HepG2 (cell line): Measurements from ENCODE around the gene TCF19. TPM values are rescaled to one million over a fixed set of nuclear protein-coding genes. Genes with fewer than 3 reads are reported as not detected.
A peak's percentile ranks its signal among the peaks of the same experiment; 100 is the strongest.

Experiments
- ETS1 ChIP-seq: sonication (generic); formaldehyde crosslinking; IDR thresholded peaks from 2 replicates; pipeline ENCODE4 v1.4.0; 2020; ENCODE audit warnings: missing genetic modification reagents
- LCORL ChIP-seq, 2 experiments: fragments of 450-650 bp in 1 of 2; sonication (generic) in 1 of 2; formaldehyde crosslinking in 1 of 2; IDR thresholded peaks; 2 replicates each; pipeline versions ENCODE4 v1.5.0 to v1.6.1; 2017 to 2020; ENCODE audit warnings: antibody characterized with exemption in 1 of 2, missing genetic modification reagents in 1 of 2
- MXD4 ChIP-seq: IDR thresholded peaks from 2 replicates; pipeline ENCODE4 v1.6.1; 2016; ENCODE audit warnings: mild to moderate bottlenecking, missing biosample characterization, missing genetic modification reagents
- NPAS2 ChIP-seq: sonication (generic); formaldehyde crosslinking; IDR thresholded peaks from 2 replicates; pipeline ENCODE4 v1.8.0; 2022; ENCODE audit warnings: mild to moderate bottlenecking, missing genetic modification reagents, borderline replicate concordance
- PRDM4 ChIP-seq: sonication (generic); formaldehyde crosslinking; IDR thresholded peaks from 2 replicates; pipeline ENCODE4 v1.9.0; 2021; ENCODE audit warnings: missing genetic modification reagents, borderline replicate concordance
- SALL1 ChIP-seq: sonication (generic); formaldehyde crosslinking; IDR thresholded peaks from 2 replicates; pipeline ENCODE4 v1.8.0; 2022; ENCODE audit warnings: mild to moderate bottlenecking, missing genetic modification reagents
- SIX1 ChIP-seq: sonication (generic); formaldehyde crosslinking; IDR thresholded peaks from 2 replicates; pipeline ENCODE4 v1.4.0; 2020; ENCODE audit warnings: missing genetic modification reagents, borderline replicate concordance
- TBX2 ChIP-seq: sonication (generic); formaldehyde crosslinking; IDR thresholded peaks from 2 replicates; pipeline ENCODE4 v1.5.0; 2020; ENCODE audit warnings: missing genetic modification reagents, mild to moderate bottlenecking, borderline replicate concordance
- ZBTB1 ChIP-seq: sonication (generic); formaldehyde crosslinking; IDR thresholded peaks from 2 replicates; pipeline ENCODE4 v1.4.0; 2020; ENCODE audit warnings: missing genetic modification reagents, borderline replicate concordance
- ZBTB43 ChIP-seq: sonication (generic); formaldehyde crosslinking; conservative IDR thresholded peaks from 2 replicates; pipeline ENCODE4 v1.4.0; 2020; ENCODE audit warnings: missing genetic modification reagents
- ZGPAT ChIP-seq: IDR thresholded peaks from 2 replicates; pipeline ENCODE4 v1.6.1; 2016; ENCODE audit warnings: mild to moderate bottlenecking
- ZKSCAN1 ChIP-seq: fragments of 150-350 bp; IDR thresholded peaks from 2 replicates; pipeline ENCODE4 v1.6.1; 2014; ENCODE audit warnings: low read length
- ZNF275 ChIP-seq: sonication (generic); formaldehyde crosslinking; IDR thresholded peaks from 2 replicates; pipeline ENCODE4 v1.8.0; 2022; ENCODE audit warnings: missing genetic modification reagents, mild to moderate bottlenecking, inconsistent platforms, borderline replicate concordance
- ZNF580 ChIP-seq: IDR thresholded peaks from 2 replicates; pipeline ENCODE4 v1.6.1; 2016; ENCODE audit warnings: low read depth, borderline replicate concordance
- ZNF784 ChIP-seq: sonication (generic); formaldehyde crosslinking; IDR thresholded peaks from 2 replicates; pipeline ENCODE4 v1.5.1; 2020; ENCODE audit warnings: missing genetic modification reagents, mild to moderate bottlenecking, borderline replicate concordance
- ZNF788 ChIP-seq: sonication (generic); formaldehyde crosslinking; IDR thresholded peaks from 2 replicates; pipeline ENCODE4 v1.5.0; 2020; ENCODE audit warnings: mild to moderate bottlenecking, missing genetic modification reagents, borderline replicate concordance
- ZSCAN5A ChIP-seq: sonication (generic); formaldehyde crosslinking; IDR thresholded peaks from 2 replicates; pipeline ENCODE4 v1.8.0; 2022; ENCODE audit warnings: mild to moderate bottlenecking, missing genetic modification reagents, borderline replicate concordance
- polyA plus RNA-seq, 8 experiments: library from polyadenylated mRNA; depleted of rRNA in 3 of 8; stranded (reverse) in 7 of 8; unstranded in 1 of 8; fragments of >200 nt; fragmentation: Illumina TruSeq in 4 of 8; extraction: Trizol in 4 of 8; gene quantifications; 2 replicates each; pipeline versions ENCODE4 v1.2.1 to v1.2.3, GENCODE V29; 2011 to 2016; ENCODE audit warnings: low read depth in 4 of 8, missing spikeins in 1 of 8, mixed read lengths in 1 of 8; ENCODE audit not compliant: insufficient read depth in 1 of 8
- total RNA-seq, 5 experiments: library from RNA; depleted of rRNA; stranded (reverse); fragments of >200 nt; fragmentation: Illumina TruSeq; extraction: Trizol; gene quantifications; 2 replicates each; pipeline ENCODE4 v1.2.3, GENCODE V29; 2016; ENCODE audit warnings: low read depth in 1 of 5

The TCF19 gene
- total and polyA plus RNA-seq, 2 of the 13 experiments (the other 11 are each of a cell fraction or from before 2014, with no cell fraction given) = 4.9 to 22.2 TPM

- TF ChIP-seq ZNF784 = peak; percentile 81
- peak; percentile 61; the same call in 1 of the 2 replicates for TF ChIP-seq ZNF788 (CRISPR knock-in tag)
- no peak for TF ChIP-seq SIX1 (CRISPR knock-in tag)
- TF ChIP-seq NPAS2 (CRISPR knock-in tag) = no peak
- TF ChIP-seq PRDM4 (CRISPR knock-in tag) = no peak
- peak; percentile 77; the same call in 1 of the 2 replicates for TF ChIP-seq ZSCAN5A (CRISPR knock-in tag)
- no peak for TF ChIP-seq ZBTB43
- no peak for TF ChIP-seq ZKSCAN1
- TF ChIP-seq ZNF580 (CRISPR knock-in tag) = peak; percentile 91; the same call in 1 of the 2 replicates
- 0 out of 2 replicates have a peak, but pooled peaks have one; percentile 14 for TF ChIP-seq LCORL (IDR thresholded peaks at IDR 0.05)
- TF ChIP-seq LCORL (CRISPR knock-in tag; IDR thresholded peaks at IDR 0.05) = peak; percentile 71; the same call in 1 of the 2 replicates
- no peak for TF ChIP-seq ZBTB1
- peak; percentile 90 for TF ChIP-seq SALL1
- peak; percentile 87 for TF ChIP-seq ZGPAT (CRISPR knock-in tag)
- no peak for TF ChIP-seq ZNF275 (CRISPR knock-in tag)
- no peak for TF ChIP-seq ETS1 (CRISPR knock-in tag)
- no peak for TF ChIP-seq MXD4 (CRISPR knock-in tag)
- peak; percentile 26 for TF ChIP-seq TBX2 (CRISPR knock-in tag)
Observed at GRCh38 chr6:31186052-31186734, 27.8 kb downstream of the TCF19 start (continued).
